ENCODE results near the gene FAM114A1.

FAM114A1 gene

GRCh38 chr4:38869511-38869910 lies 1.9 kb downstream of the FAM114A1 start:
- no peak for TF ChIP-seq POLR2AphosphoS5 (IDR thresholded peaks at IDR 0.05; ENCODE audit: low read depth, low read length)
- TF ChIP-seq FOXP2 (optimal IDR thresholded peaks at IDR 0.05; ENCODE audit: borderline replicate concordance, extremely low read depth, extremely low read length, insufficient read depth) = no peak
- no peak for TF ChIP-seq SIN3A (IDR thresholded peaks at IDR 0.05; ENCODE audit: borderline replicate concordance, insufficient read depth, low read length)
- no peak for TF ChIP-seq REST (IDR thresholded peaks at IDR 0.05; ENCODE audit: insufficient read depth in 1 of 2, low read depth in 2 of 2, low read length in 2 of 2)
- TF ChIP-seq TAF1 (IDR thresholded peaks at IDR 0.05; ENCODE audit: borderline replicate concordance, insufficient read depth, low read length) = no peak

- TF ChIP-seq REST (IDR thresholded peaks at IDR 0.05; ENCODE audit: insufficient read depth in 1 of 2, low read depth in 2 of 2, low read length in 2 of 2) (no peak), SIN3A (IDR thresholded peaks at IDR 0.05; ENCODE audit: borderline replicate concordance, insufficient read depth, low read length) (no peak), FOXP2 (optimal IDR thresholded peaks at IDR 0.05; ENCODE audit: borderline replicate concordance, extremely low read depth, extremely low read length, insufficient read depth) (no peak), TAF1 (IDR thresholded peaks at IDR 0.05; ENCODE audit: borderline replicate concordance, insufficient read depth, low read length) (no peak), POLR2AphosphoS5 (IDR thresholded peaks at IDR 0.05; ENCODE audit: low read depth, low read length) (no peak)
These were observed 2.6 kb downstream of the FAM114A1 start for GRCh38 chr4:38870098-38870808.

GRCh38 chr4:38871593-38871992 lies 4.0 kb downstream of the FAM114A1 start:
- TF ChIP-seq POLR2AphosphoS5 (IDR thresholded peaks at IDR 0.05; ENCODE audit: low read depth, low read length) (no peak), TAF1 (IDR thresholded peaks at IDR 0.05; ENCODE audit: borderline replicate concordance, insufficient read depth, low read length) (no peak), SIN3A (IDR thresholded peaks at IDR 0.05; ENCODE audit: borderline replicate concordance, insufficient read depth, low read length) (no peak), FOXP2 (optimal IDR thresholded peaks at IDR 0.05; ENCODE audit: borderline replicate concordance, extremely low read depth, extremely low read length, insufficient read depth) (no peak)

GRCh38 chr4:38872620-38873019 lies 5.0 kb downstream of the FAM114A1 start:
- TF ChIP-seq POLR2AphosphoS5 (IDR thresholded peaks at IDR 0.05; ENCODE audit: low read depth, low read length) = no peak
- TF ChIP-seq SIN3A (IDR thresholded peaks at IDR 0.05; ENCODE audit: borderline replicate concordance, insufficient read depth, low read length) = 0 out of 2 replicates have a peak, but pooled peaks have one; percentile 25

GRCh38 chr4:38873290-38873944 lies 5.8 kb downstream of the FAM114A1 start:
- TF ChIP-seq REST (IDR thresholded peaks at IDR 0.05; ENCODE audit: insufficient read depth in 1 of 2, low read depth in 2 of 2, low read length in 2 of 2) (no peak), POLR2AphosphoS5 (IDR thresholded peaks at IDR 0.05; ENCODE audit: low read depth, low read length) (no peak), FOXP2 (optimal IDR thresholded peaks at IDR 0.05; ENCODE audit: borderline replicate concordance, extremely low read depth, extremely low read length, insufficient read depth) (no peak), SIN3A (IDR thresholded peaks at IDR 0.05; ENCODE audit: borderline replicate concordance, insufficient read depth, low read length) (no peak), TAF1 (IDR thresholded peaks at IDR 0.05; ENCODE audit: borderline replicate concordance, insufficient read depth, low read length) (no peak)

GRCh38 chr4:38876636-38877035 lies 9.0 kb downstream of the FAM114A1 start:
- no peak for TF ChIP-seq FOXP2 (optimal IDR thresholded peaks at IDR 0.05; ENCODE audit: borderline replicate concordance, extremely low read depth, extremely low read length, insufficient read depth)
- no peak for TF ChIP-seq REST (IDR thresholded peaks at IDR 0.05; ENCODE audit: insufficient read depth in 1 of 2, low read depth in 2 of 2, low read length in 2 of 2)
- TF ChIP-seq SIN3A (IDR thresholded peaks at IDR 0.05; ENCODE audit: borderline replicate concordance, insufficient read depth, low read length) = no peak
